Keratinocyte (primary cell): Measurements from ENCODE around the gene EGFL8.

ENCODE experiments used
- EZH2 ChIP-seq: IDR thresholded peaks from one replicate; pipeline ENCODE4 v1.6.1; 2012; ENCODE audit warnings: inconsistent platforms, mild to moderate bottlenecking, low read length, moderate library complexity
- TF ChIP-seq, protein P1 (sequence below), 3 experiments: IDR thresholded peaks in 1 of 3; conservative IDR thresholded peaks in 1 of 3; optimal IDR thresholded peaks in 1 of 3; 2 replicates in 2 of 3; 3 replicates in 1 of 3; pipeline versions ENCODE3 to v1.5.1; 2011; ENCODE audit warnings: low read length in 3 of 3, mild to moderate bottlenecking in 3 of 3, moderate library complexity in 2 of 3, control low read depth in 1 of 3, inconsistent platforms in 1 of 3; ENCODE audit not compliant: insufficient read depth in 2 of 3; ENCODE audit errors: extremely low read depth in 1 of 3

DNA sequence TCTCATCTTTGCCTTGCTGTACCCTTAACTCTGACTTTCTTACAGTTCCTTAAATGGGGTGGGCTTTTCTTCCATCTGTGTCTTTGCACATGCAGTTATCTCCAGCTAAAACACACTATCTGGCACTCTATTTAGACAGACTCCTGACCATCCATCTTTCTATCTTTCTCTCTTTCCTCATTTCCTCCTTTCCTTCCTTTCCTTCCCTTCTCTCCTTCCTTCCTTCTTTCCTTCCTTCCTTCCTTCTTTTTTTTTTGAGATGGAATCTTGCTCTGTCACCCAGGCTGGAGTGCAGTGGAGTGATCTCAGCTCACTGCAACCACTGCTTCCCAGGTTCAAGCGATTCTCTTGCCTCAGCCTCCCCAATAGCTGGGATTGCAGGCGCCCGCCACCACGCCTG, 51.2 kb downstream of the EGFL8 start:
- TF ChIP-seq, protein P1, sequence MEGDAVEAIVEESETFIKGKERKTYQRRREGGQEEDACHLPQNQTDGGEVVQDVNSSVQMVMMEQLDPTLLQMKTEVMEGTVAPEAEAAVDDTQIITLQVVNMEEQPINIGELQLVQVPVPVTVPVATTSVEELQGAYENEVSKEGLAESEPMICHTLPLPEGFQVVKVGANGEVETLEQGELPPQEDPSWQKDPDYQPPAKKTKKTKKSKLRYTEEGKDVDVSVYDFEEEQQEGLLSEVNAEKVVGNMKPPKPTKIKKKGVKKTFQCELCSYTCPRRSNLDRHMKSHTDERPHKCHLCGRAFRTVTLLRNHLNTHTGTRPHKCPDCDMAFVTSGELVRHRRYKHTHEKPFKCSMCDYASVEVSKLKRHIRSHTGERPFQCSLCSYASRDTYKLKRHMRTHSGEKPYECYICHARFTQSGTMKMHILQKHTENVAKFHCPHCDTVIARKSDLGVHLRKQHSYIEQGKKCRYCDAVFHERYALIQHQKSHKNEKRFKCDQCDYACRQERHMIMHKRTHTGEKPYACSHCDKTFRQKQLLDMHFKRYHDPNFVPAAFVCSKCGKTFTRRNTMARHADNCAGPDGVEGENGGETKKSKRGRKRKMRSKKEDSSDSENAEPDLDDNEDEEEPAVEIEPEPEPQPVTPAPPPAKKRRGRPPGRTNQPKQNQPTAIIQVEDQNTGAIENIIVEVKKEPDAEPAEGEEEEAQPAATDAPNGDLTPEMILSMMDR (optimal IDR thresholded peaks at IDR 0.05 in 1 of 3, IDR thresholded peaks at IDR 0.05 in 1 of 3, conservative IDR thresholded peaks at IDR 0.05 in 1 of 3; ENCODE audit: extremely low read depth in 1 of 3, insufficient read depth in 2 of 3, low read length in 3 of 3), result no peak
- no peak for TF ChIP-seq EZH2
